HG03280 (cell line): ENCODE results near the gene HCRTR2.
"Not testable (repeated sequence)": the region's sequence is repeated elsewhere in the genome, so short reads cannot be mapped to it uniquely, and the experiment has no call there.

Experiments used
- ATAC-seq: cut with Tn5 transposase; IDR thresholded peaks from one replicate; pipeline ENCODE4 v1.9.1; 2021; ENCODE audit warnings: mild to moderate bottlenecking, moderate library complexity; ENCODE audit not compliant: unreplicated experiment

HCRTR2 gene

GRCh38 chr6:55174211-55175026, at the start of gene HCRTR2:
HCRTR2 (plus strand) TSS chr6:55174515; CDS start chr6:55174588, 73 bp downstream.
- no peak for ATAC-seq

- ATAC-seq: no peak
Measured at GRCh38 chr6:55130806-55131324, 43.5 kb upstream of the HCRTR2 start.

GRCh38 chr6:55131616-55132015, 42.7 kb upstream of the HCRTR2 start:
- no peak for ATAC-seq

- ATAC-seq: no peak
Measured at GRCh38 chr6:55136916-55137315, 37.4 kb upstream of the HCRTR2 start.

- ATAC-seq: no peak
Measured at GRCh38 chr6:55137929-55138693, 36.2 kb upstream of the HCRTR2 start.

- no peak for ATAC-seq
Measured at GRCh38 chr6:55141611-55142010, 32.7 kb upstream of the HCRTR2 start.

- ATAC-seq: no peak
Measured at GRCh38 chr6:55142610-55143009, 31.7 kb upstream of the HCRTR2 start.

GRCh38 chr6:55153284-55153683, 21.0 kb upstream of the HCRTR2 start:
- ATAC-seq: no peak

- not testable (repeated sequence) for ATAC-seq
Measured at GRCh38 chr6:55158784-55159183, 15.5 kb upstream of the HCRTR2 start.

GRCh38 chr6:55167860-55168259, 6.5 kb upstream of the HCRTR2 start:
- no peak for ATAC-seq

GRCh38 chr6:55175078-55176049, 1.0 kb downstream of the HCRTR2 start:
- ATAC-seq: no peak

- ATAC-seq: no peak
Measured at GRCh38 chr6:55176958-55177357, 2.6 kb downstream of the HCRTR2 start.

- no peak for ATAC-seq
Measured at GRCh38 chr6:55180258-55180657, 5.9 kb downstream of the HCRTR2 start.

GRCh38 chr6:55182016-55182650, 7.8 kb downstream of the HCRTR2 start:
- ATAC-seq: no peak

- ATAC-seq: no peak
Measured at GRCh38 chr6:55184782-55185530, 10.6 kb downstream of the HCRTR2 start.

- ATAC-seq: no peak
Measured at GRCh38 chr6:55198715-55199114, 24.4 kb downstream of the HCRTR2 start.

- no peak for ATAC-seq
Measured at GRCh38 chr6:55199239-55199638, 24.9 kb downstream of the HCRTR2 start.

- ATAC-seq: no peak
Measured at GRCh38 chr6:55208478-55209458, 34.5 kb downstream of the HCRTR2 start.
